ENCODE measurements around the gene IL1B.

Gene IL1B

GRCh38 chr2:112836695-112837117 lies at the start of gene IL1B:
TSS of gene IL1B (minus strand) at chr2:112836779. CDS start at chr2:112836229, 550 bp downstream.
- DNase-seq, result no peak
- intact Hi-C loops (cut with DNase I), result no loop called here

GRCh38 chr2:112886291-112886690 lies 49.7 kb upstream of the IL1B start:
- intact Hi-C loops (cut with DNase I), result no loop called here
- no peak for DNase-seq

GRCh38 chr2:112885506-112885902 lies 48.9 kb upstream of the IL1B start:
- intact Hi-C loops (cut with DNase I), result no loop called here
- no peak for DNase-seq

- DNase-seq, result peak in 4 of 10 donors; percentile 36 to 73 (median 56)
- intact Hi-C loops (cut with DNase I), result loop anchor here (5.0 kb wide), 1 partner anchor 133 kb away; no protein-coding TSS in a partner anchor
Observed at GRCh38 chr2:112884869-112885505, 48.4 kb upstream of the IL1B start.

GRCh38 chr2:112883669-112884068 lies 47.1 kb upstream of the IL1B start:
- DNase-seq, result no peak
- intact Hi-C loops (cut with DNase I), result loop anchor here (5.0 kb wide), 1 partner anchor 131 kb away; no protein-coding TSS in a partner anchor

- intact Hi-C loops (cut with DNase I), result loop anchor here (5.0 kb wide), 1 partner anchor 129 kb away; no protein-coding TSS in a partner anchor
- peak in 9 of 10 donors; percentile 23 to 94 (median 51) for DNase-seq
Observed at GRCh38 chr2:112881217-112881985, 44.8 kb upstream of the IL1B start.

- intact Hi-C loops (cut with DNase I), result loop anchor here (5.0 kb wide), 1 partner anchor 128 kb away; no protein-coding TSS in a partner anchor
- no peak for DNase-seq
Observed at GRCh38 chr2:112880696-112881095, 44.1 kb upstream of the IL1B start.

GRCh38 chr2:112880091-112880531 lies 43.5 kb upstream of the IL1B start:
- no peak for DNase-seq
- intact Hi-C loops (cut with DNase I), result loop anchor here (5.0 kb wide), 1 partner anchor 128 kb away; no protein-coding TSS in a partner anchor

- intact Hi-C loops (cut with DNase I), result loop anchor here (5.0 kb wide), 1 partner anchor 127 kb away; no protein-coding TSS in a partner anchor
- no peak for DNase-seq
Observed at GRCh38 chr2:112879491-112880041, 43.0 kb upstream of the IL1B start.

GRCh38 chr2:112877423-112877822 lies 40.8 kb upstream of the IL1B start:
- intact Hi-C loops (cut with DNase I), result no loop called here
- no peak for DNase-seq

GRCh38 chr2:112876971-112877361 lies 40.4 kb upstream of the IL1B start:
- DNase-seq, result no peak
- intact Hi-C loops (cut with DNase I), result no loop called here

- intact Hi-C loops (cut with DNase I), result no loop called here
- no peak for DNase-seq
Observed at GRCh38 chr2:112876257-112876970, 39.8 kb upstream of the IL1B start.

- DNase-seq, result no peak
- intact Hi-C loops (cut with DNase I), result no loop called here
Observed at GRCh38 chr2:112870841-112871835, 34.6 kb upstream of the IL1B start.

GRCh38 chr2:112869258-112869842 lies 32.8 kb upstream of the IL1B start:
- DNase-seq, result no peak
- intact Hi-C loops (cut with DNase I), result no loop called here

GRCh38 chr2:112867701-112868631 lies 31.4 kb upstream of the IL1B start:
- intact Hi-C loops (cut with DNase I), result no loop called here
- no peak for DNase-seq

GRCh38 chr2:112866128-112866835 lies 29.7 kb upstream of the IL1B start:
- no peak for DNase-seq
- intact Hi-C loops (cut with DNase I), result no loop called here

- intact Hi-C loops (cut with DNase I), result no loop called here
- DNase-seq, result no peak
Observed at GRCh38 chr2:112864072-112864471, 27.5 kb upstream of the IL1B start.
